Peyer's patch (tissue), 4 donors: ENCODE measurements around the gene TPPP.

Experiments
- CTCF ChIP-seq, 6 experiments: fragments of 450-650 bp in 4 of 6; fragments of 200-600 bp in 2 of 6; sonication (generic) in 1 of 6; IDR thresholded peaks; one replicate each; pipeline ENCODE4 v1.5.1; 2017 to 2019; ENCODE audit warnings: antibody characterized with exemption in 6 of 6, mild to moderate bottlenecking in 3 of 6, moderate library complexity in 1 of 6
- POLR2A ChIP-seq, 2 donors: fragments of 450-650 bp; IDR thresholded peaks; one replicate each; pipeline ENCODE4 v1.5.1; 2017; ENCODE audit warnings: antibody characterized with exemption in 2 of 2, mild to moderate bottlenecking in 2 of 2, moderate library complexity in 2 of 2

GRCh38 chr5:634191-634590 is 59.0 kb downstream of the TPPP start:
- TF ChIP-seq CTCF (IDR thresholded peaks at IDR 0.05) (no peak), POLR2A (IDR thresholded peaks at IDR 0.05) (no peak)
